Thoracic aorta (tissue), 2 donors: Measurements from ENCODE around the gene CRIP2. TPM values are rescaled to one million over a fixed set of nuclear protein-coding genes. Genes with fewer than 3 reads are reported as not detected.
A peak's percentile ranks its signal among the peaks of the same experiment; 100 is the strongest.

Source experiments
- ATAC-seq: fragments of 150-250 bp; one replicate; pipeline ENCODE4 v1.8.0; 2017; ENCODE audit warnings: low read depth; ENCODE audit not compliant: insufficient number of reproducible peaks, low FRiP score
- DNase-seq: peaks from one replicate; pipeline ENCODE4 v3.0.0-alpha.2; 2020; ENCODE audit warnings: low spot score
- H3K27ac ChIP-seq, 2 donors: fragments of 200-600 bp; sonication (generic); 1 replicate in 1 of 2; 2 replicates in 1 of 2; pipeline ENCODE4 v1.5.1; 2016; ENCODE audit warnings: mild to moderate bottlenecking in 2 of 2, moderate library complexity in 2 of 2
- H3K27me3 ChIP-seq: fragments of 200-600 bp; sonication (generic); replicated peaks from 2 replicates; pipeline ENCODE4 v1.6.0; 2016; ENCODE audit warnings: mild to moderate bottlenecking; ENCODE audit not compliant: insufficient read depth
- H3K36me3 ChIP-seq: fragments of 200-600 bp; sonication (generic); one replicate; pipeline ENCODE4 v1.5.1; 2016
- H3K4me1 ChIP-seq, 2 donors: fragments of 200-600 bp; sonication (generic); 1 replicate in 1 of 2; 2 replicates in 1 of 2; pipeline versions ENCODE4 v1.5.1 to v1.6.0; 2016; ENCODE audit warnings: low read depth in 2 of 2, mild to moderate bottlenecking in 1 of 2; ENCODE audit not compliant: control insufficient read depth in 1 of 2
- H3K4me3 ChIP-seq: fragments of 200-600 bp; sonication (generic); 2 replicates; pipeline ENCODE4 v1.5.1; 2016; ENCODE audit warnings: mild to moderate bottlenecking
- H3K9me3 ChIP-seq: fragments of 200-600 bp; sonication (generic); 2 replicates; pipeline ENCODE4 v1.5.1; 2016
- CTCF ChIP-seq: fragments of 200-600 bp; sonication (generic); IDR thresholded peaks from one replicate; pipeline ENCODE4 v1.5.1; 2019; ENCODE audit warnings: antibody characterized with exemption
- total RNA-seq, 2 donors: library from RNA; depleted of rRNA; stranded (reverse); fragments of >200 nt; gene quantifications; one replicate each; pipeline versions ENCODE4 v1.1.0 to v1.2.3, GENCODE V29; 2016

CRIP2 gene
- total RNA-seq, 2 donors from 2014 or later: 307 to 748 TPM

- Histone ChIP-seq H3K27me3 (no peaks in the 10 kb centered on the region), H3K27ac (no peak overlapping the region), H3K9me3 (no peaks in the 10 kb centered on the region), H3K4me3 (no peak overlapping the region), H3K36me3 (peaks cover 36% of the 10 kb centered on the region), H3K4me1 (no peaks in the 10 kb centered on the region)
- no peak for TF ChIP-seq CTCF
- no peak for ATAC-seq
- DNase-seq: no peak
Observed at GRCh38 chr14:105461903-105462302, 12.7 kb upstream of the CRIP2 start.

GRCh38 chr14:105464501-105464900 is 10.1 kb upstream of the CRIP2 start:
- Histone ChIP-seq H3K27me3 (no peaks in the 10 kb centered on the region), H3K36me3 (peaks cover 26% of the 10 kb centered on the region), H3K4me3 (no peak overlapping the region), H3K4me1 (peaks cover 12 to 18% of the 10 kb centered on the region in 2 donors), H3K9me3 (no peaks in the 10 kb centered on the region), H3K27ac (no peak overlapping the region)
- ATAC-seq (no peak), DNase-seq (no peak)
- TF ChIP-seq CTCF: no peak

GRCh38 chr14:105465209-105466031 is 9.2 kb upstream of the CRIP2 start:
- no peak overlapping the region for H3K4me3 ChIP-seq
- H3K27ac ChIP-seq: no peak overlapping the region
- ATAC-seq (no peak), DNase-seq (no peak)
- no peak for TF ChIP-seq CTCF
- H3K36me3 ChIP-seq: peaks cover 26% of the 10 kb centered on the region
- no peaks in the 10 kb centered on the region for H3K27me3 ChIP-seq
- no peaks in the 10 kb centered on the region for H3K9me3 ChIP-seq
- H3K4me1 ChIP-seq: peaks cover 12 to 21% of the 10 kb centered on the region in 2 donors

- TF ChIP-seq CTCF: no peak
- Histone ChIP-seq H3K9me3 (no peaks in the 10 kb centered on the region), H3K27ac (no peak overlapping the region), H3K36me3 (peaks cover 29% of the 10 kb centered on the region), H3K4me3 (no peak overlapping the region), H3K4me1 (peaks cover 12 to 22% of the 10 kb centered on the region in 2 donors), H3K27me3 (no peaks in the 10 kb centered on the region)
- no peak for DNase-seq
- ATAC-seq: no peak
Observed at GRCh38 chr14:105466531-105467248, 7.9 kb upstream of the CRIP2 start.

GRCh38 chr14:105467249-105467941 is 7.2 kb upstream of the CRIP2 start:
- Histone ChIP-seq H3K27me3 (no peaks in the 10 kb centered on the region), H3K36me3 (peaks cover 29% of the 10 kb centered on the region), H3K4me3 (no peak overlapping the region), H3K27ac (peak overlapping the region; percentile 43 to 69), H3K4me1 (peaks cover 19 to 29% of the 10 kb centered on the region in 2 donors), H3K9me3 (no peaks in the 10 kb centered on the region)
- ATAC-seq: no peak
- DNase-seq: no peak
- no peak for TF ChIP-seq CTCF
